ENCODE results near the gene MGAT3.
A peak's percentile ranks its signal among the peaks of the same experiment; 100 is the strongest.

- no peak for TF ChIP-seq CTCF (IDR thresholded peaks at IDR 0.05; ENCODE audit: poor library complexity, severe bottlenecking)
- peak; percentile 79 for TF ChIP-seq POLR2AphosphoS5 (IDR thresholded peaks at IDR 0.05)
Observed at GRCh38 chr22:39502109-39502788, 45.4 kb downstream of the MGAT3 start, which contains the start of gene MIEF1.

Data from neural cell (in vitro differentiated cells).